ENCODE measurements around the gene TWSG1. TPM values are rescaled to one million over a fixed set of nuclear protein-coding genes. Genes with fewer than 3 reads are reported as not detected.
"Not testable (repeated sequence)": the region's sequence is repeated elsewhere in the genome, so short reads cannot be mapped to it uniquely, and the experiment has no call there.

The TWSG1 gene
- total RNA-seq, 1 experiment from 2014 or later: 15.9 TPM

DNA sequence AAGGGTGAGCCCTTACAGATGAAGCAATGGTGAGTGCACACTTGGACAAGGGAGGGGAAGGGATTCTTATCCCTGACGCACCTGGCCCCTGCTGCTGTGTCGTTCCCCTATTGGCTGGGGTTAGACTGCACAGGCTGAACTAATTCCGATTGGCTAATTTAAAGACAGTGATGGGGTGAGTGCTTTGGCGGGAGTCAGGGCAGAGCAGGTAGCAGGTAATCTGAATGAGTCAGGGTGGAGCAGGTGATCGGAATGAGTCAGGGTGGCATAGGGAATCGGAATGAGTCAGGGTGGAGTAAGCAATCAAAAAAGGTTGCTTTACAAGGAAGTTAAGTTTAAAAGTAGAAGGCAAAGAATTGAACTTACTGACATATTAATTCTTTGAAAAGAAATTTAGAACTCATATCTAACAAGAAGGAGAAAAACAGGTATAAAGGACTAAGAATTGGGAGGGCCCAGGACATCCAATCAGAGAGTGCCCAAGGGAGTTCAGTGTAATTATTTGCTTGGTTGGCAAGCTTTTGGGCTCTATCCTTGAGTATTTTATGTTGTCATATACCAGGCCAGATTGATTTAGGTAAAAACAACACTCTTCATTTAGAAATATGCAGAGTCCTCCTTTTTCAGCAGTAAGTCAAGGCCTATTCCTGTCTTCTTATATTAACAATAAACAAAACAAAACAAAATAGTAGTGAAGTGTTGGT lies 88.4 kb downstream of the TWSG1 start:
- peak; percentile 78 for DNase-seq (ENCODE audit: low spot score)

DNA sequence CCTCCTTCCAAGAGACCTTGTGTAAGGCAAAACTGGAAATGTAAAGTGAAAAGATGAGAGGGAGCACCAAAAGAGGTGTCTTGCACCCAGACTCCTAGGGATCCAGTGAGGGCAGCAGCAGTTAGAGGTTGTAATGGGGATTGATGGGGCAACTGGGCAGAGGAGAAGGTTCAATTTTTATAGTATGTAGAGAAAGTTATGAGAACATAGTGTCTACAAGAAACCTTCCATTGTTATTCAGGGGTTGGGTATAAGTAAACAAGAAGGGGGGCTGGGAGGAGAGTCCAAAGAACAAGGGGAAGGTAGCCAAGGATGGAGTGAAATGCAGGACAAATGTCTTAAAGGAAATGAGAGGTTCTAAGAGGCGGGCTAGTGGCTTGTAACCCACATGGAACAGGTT lies 89.1 kb downstream of the TWSG1 start:
- DNase-seq (ENCODE audit: low spot score): not testable (repeated sequence)

DNA sequence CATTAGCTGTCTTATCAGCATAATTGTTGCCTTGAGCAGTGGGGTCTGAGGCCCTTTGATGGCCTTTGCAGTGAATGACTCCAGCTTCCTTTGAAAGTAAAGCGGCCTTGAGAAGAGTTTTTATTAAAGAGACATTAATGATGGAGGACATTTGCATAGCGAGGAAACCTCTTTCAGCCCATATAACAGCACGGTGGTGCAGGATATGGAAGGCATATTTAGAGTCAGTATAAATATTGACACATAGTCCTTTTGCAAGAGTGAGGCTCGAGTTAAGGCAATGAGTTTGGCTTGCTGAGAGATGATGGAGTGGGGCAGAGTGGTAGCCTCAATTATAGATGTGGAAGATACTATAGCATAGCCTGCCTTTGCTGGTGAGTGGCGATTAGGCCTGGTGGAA lies 89.7 kb downstream of the TWSG1 start:
- not testable (repeated sequence) for DNase-seq (ENCODE audit: low spot score)

DNA sequence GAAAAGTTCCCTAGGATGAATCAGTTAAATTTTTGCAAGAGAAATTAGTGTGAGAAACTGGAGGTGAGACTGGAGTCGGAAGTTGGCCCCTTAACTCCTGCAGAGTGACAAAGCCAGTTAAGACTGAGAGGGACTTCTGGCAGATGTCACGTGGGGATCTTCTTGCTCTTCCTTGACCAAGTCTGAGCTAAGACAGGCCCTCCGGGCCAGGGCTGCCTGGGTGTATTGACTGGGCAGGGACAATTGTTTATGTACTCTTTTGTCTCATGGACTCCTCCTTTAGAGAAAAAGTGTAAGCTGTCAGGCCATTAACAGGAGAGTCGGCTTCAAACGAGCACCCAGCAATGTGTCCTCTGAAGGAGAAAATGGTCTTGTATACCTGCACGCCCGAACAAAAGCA lies 92.2 kb downstream of the TWSG1 start:
- DNase-seq (ENCODE audit: low spot score): no peak

DNA sequence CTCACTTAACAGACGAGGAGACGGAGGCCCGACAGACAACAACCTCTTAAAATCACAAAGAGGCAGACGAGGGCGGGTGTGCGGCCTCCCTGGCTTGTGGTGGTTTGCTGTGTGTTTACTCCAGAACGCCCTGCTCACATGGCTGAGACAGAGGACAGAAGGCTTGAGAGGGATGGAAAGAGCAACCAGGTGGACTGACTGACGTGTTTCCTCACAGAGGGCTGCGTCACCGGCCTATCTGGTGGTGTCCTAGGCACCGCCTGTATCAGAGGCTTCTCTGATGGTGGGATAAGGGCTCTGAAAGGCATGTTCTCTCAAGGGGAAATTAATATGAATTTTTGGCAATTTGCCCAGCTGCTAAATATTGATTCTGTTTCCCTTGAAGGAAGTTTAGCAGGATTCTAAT lies 93.7 kb downstream of the TWSG1 start:
- peak; percentile 59 for DNase-seq (ENCODE audit: low spot score)

DNA sequence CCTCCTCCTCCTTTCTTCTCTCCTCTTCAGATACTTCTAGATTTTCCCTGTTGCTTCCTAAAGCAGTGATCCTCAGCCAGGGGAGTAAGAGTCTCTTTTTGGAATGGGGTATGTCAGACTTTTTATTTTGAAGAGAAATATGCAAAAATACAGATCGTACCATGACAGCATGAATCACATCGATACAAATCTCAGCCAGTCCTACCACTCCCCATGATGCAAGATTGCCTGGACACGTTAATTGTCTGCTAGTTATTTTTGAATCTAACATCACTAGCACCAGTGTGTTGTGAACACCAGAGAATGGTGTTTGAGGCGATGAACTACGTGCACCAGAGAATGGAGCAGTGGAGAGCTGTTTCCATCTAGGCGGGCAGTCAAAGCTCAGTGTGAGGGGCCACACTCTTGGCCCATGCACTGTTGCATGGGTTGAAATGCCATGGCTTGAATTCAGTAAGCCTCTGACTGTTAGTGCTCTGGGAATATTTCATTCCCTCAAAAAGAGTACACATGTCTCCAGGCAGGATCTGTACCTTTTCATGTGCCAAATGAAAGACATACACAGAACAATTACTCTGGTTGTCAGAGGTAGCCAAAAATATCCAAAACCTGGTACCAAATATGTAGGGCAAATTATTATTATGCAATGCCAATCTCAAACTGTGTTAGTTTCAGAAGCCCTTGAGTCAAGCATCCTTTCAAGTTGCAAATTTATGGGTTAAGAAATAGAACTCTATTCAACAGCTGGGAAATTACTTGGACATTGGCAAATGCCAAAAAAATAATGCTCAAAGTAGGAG lies 94.5 kb downstream of the TWSG1 start:
- DNase-seq (ENCODE audit: low spot score): no peak

DNA sequence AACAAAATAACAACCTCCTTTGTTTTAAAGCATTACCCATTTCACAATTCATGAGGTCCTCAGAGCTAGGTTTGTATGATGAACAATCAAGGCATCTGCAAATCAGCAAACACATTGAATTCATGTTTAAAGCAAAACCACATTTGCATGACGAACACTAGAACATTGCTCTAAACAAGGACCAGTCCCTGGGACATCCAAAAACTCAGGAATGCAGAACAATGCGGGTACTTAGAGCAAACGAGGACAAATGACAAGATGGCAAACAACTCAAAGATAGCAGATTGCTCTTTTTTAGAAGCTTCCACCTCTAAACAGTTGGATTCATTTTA lies 95.1 kb downstream of the TWSG1 start:
- DNase-seq (ENCODE audit: low spot score): no peak

DNA sequence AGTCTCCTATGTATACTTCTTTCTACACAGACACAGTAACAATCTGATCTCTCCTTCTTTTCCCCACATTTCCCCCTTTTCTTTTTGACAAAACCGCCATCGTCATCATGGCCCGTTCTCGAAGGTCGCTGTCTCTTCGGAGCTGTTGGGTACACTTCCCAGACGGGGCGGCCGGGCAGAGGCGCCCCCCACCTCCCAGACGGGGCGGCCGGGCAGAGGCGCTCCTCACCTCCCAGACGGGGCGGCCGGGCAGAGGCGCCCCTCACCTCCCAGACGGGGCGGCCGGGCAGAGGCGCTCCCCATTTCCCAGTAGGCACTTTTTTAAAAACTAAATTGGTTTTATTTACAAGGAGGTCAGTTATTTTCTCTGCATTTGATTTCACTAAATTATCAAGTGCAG lies 95.7 kb downstream of the TWSG1 start:
- DNase-seq (ENCODE audit: low spot score): not testable (repeated sequence)

DNA sequence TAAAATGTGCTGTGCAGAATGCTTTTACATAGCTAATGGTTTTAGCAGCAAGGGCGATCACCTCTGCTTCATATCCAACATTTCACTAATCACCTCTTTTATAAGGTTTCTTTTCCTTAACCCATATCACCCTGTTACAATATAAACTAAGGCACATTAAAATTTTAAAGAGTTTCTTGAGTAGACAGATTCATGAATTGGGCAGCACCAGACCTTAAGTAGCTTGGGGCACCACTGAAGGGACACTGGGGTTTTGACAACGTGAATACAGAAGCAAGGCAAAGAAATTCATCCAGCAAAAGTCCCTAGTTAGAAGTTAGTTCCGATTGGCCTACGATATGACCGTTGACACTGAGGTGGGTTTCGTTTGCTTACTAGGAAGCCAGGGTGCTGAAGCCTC lies 96.7 kb downstream of the TWSG1 start:
- DNase-seq (ENCODE audit: low spot score): no peak

DNA sequence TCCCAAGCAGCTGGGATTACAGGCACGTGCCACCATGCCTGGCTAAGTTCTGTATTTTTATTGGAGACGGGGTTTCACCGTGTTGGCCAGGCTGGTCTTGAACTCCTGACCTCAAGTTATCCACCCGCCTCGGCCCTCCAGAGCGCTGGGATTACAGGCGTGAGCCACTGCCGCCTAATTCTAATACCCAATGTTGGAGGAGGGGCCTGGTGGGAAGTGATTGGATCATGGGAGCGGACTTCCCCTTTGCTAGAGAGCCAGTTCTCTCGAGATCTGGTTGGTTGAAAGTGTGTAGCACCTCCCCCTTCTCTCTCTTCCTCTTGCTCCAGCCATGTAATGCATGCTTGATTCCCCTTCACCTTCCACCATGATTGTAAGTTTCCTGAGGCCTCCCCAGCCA lies 98.5 kb downstream of the TWSG1 start:
- DNase-seq (ENCODE audit: low spot score): not testable (repeated sequence)

DNA sequence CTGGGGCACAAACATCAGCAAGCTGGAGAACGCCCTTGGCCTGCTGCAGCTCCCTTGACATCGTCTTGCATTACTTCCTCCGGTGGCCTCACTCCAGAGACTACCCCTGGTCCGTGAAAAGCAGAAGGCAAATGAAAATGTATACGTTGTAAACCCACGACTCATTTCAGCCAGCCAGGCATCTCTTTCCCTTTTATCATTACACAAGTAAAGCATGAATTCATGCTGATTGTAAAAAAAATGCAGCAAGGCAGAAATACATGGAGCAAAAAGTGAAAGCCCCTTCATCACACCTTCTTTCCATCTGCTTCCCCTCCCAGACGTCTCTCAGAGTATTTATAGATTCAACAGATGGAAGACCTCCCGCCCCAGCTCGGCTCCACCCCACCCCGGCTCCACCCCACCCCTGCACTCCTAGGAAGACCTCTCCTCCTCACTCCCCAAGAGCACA lies 99.1 kb downstream of the TWSG1 start:
- no peak for DNase-seq (ENCODE audit: low spot score)

DNA sequence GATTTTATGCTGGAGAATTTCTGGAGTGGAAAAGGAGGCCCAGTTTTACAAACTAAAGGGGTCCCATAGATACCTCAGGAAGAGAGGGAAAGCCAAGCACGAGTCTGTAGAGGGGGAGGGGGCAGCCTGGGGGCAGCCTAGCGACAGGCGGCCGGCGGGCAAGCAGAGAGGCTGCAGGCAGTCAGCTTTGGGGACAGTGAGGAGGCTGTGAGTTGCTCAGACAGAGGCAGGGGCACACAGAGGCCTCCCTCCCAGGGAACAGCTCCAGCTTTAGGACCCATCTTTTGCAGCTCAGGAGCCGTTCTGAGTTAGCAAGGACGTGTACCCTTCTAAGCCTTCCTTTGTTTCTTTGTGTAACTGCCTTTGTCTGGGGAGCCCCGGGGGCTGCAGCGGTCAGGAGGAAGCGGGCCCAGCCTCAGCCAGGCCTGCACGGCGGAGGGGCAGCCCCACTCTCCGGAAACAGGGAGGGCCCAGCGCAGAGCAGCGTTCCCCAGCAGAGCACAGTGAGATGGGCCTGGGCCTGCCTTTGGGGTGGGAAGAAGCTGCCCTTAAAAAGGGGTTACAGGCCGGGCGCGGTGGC lies 99.6 kb downstream of the TWSG1 start:
- no peak for DNase-seq (ENCODE audit: low spot score)

DNA sequence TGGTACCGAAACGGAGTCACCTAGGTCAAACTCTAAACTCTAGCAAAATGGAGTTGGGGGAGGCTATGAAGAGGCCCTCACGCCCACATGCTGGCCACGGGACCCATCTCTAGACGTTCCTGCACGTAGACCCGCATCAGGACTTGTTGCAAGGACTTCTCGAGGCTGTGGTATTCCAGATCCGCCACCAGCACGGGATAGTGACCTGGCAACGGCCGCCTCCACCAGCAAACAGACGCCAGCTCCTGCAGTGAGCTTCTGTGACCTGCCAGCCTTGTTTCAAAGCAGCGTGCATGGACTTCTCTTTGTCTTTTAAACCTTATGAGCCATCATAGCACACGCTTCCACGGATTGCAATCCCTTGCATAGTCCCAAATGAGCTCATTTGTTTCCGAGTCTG lies 100.5 kb downstream of the TWSG1 start:
- no peak for DNase-seq (ENCODE audit: low spot score)

DNA sequence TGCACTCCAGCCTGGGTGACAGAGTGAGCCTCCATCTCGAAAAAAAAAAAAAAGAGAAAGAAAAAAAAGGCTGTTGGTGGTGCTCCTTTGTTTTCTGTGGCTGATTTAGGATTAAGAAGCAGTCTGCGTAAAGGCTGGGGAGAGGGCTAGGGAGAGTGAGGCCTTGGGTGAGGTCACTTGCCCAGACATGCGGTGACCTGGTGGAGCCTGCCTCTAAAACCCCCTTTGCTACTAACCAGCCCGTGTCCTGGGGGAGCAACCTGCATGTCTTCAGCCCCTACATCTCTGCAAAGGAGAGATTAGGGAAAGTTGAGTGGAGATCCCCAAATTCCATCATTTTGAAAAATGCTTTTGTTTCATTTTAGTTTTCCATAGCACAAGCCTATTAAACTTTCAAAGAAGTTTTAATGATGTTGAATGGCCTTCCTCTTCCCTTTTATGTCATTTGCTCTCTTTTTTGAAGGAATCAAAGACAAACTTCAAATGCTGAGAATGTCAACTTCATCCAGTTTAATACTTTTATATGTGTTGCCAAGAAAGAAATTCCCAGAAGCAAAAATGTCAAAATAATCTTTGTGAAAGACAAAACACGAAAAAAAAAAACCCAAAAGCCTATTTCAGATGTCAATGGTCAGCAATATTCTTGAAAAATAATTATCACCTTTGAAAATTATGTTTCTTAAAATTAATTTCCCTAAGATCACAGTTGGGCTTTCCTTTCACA lies 101.8 kb downstream of the TWSG1 start:
- DNase-seq (ENCODE audit: low spot score): no peak

DNA sequence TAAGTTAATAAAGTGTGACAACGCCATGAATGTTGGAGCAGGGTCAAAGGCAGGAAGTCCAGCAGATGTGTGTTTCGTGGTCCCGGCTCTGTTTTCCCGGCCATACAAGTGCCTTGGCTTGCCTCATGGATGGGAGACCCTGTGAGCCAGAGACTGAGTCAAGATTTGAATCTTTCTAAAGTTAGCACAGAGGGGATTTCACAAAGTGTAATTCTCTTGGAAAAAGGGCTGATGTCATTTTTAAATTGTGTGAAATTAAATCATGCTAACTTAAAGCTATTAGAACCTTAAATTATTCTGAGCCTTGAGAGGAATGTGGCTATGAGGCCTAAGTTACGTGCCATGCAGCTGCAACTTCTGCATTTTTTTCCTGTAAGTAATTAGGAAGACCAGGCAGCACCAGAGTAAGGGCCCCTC lies 102.5 kb downstream of the TWSG1 start:
- no peak for DNase-seq (ENCODE audit: low spot score)

DNA sequence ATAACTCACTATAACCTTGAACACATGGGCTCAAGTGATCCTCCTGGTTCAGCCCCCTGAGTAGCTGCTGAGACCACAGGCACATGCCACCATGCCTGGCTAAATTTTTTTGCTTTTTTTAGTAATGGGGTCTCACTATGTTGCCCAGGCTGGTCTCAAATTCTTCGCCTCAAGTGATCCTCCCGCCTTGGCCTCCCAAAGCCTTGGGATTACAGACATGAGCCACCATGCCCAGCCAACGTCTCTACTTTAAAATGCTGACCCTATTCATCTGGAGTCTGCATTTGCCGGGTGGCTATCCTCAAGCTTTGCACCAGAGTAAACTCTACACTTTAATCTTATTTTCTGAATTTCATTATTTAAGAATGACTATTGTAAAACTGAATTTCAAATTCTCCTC lies 103.1 kb downstream of the TWSG1 start:
- no peak for DNase-seq (ENCODE audit: low spot score)

DNA sequence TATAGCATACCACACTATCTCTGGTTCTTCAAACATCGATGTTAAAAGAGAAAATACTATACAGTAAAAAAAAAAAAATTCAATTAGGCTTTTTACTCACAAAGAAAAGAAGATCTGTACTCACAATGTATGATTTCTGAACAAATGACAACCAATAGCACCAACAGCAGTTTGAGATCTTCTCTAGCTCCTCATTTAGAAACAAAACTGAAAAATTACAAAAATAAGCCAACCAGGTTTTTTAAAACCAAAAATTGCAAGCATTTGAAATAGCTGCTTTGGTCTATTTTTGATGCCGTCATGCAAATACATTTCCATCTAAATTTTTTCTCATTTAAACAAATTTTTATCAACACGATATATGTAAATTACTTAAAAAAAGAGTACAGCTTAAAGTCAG lies 106.5 kb downstream of the TWSG1 start:
- DNase-seq (ENCODE audit: low spot score): no peak

DNA sequence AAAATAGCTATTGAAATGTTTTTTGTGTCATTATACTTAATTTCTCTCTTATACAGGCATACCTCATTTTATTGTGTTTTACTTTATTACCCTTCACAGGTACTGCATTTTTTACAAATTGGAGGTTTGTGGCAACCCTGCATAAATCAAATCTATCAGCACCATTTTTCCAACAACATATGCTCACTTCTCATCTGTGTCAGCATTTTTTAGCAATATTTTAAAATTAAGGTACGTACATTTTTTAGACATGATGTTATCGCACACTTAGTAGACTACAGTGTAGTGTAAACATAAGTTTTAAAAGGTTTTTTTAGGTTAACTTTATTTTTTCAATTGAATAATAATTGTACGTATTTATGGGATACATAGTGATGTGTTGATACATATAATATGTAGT lies 110.0 kb downstream of the TWSG1 start:
- DNase-seq (ENCODE audit: low spot score): no peak

DNA sequence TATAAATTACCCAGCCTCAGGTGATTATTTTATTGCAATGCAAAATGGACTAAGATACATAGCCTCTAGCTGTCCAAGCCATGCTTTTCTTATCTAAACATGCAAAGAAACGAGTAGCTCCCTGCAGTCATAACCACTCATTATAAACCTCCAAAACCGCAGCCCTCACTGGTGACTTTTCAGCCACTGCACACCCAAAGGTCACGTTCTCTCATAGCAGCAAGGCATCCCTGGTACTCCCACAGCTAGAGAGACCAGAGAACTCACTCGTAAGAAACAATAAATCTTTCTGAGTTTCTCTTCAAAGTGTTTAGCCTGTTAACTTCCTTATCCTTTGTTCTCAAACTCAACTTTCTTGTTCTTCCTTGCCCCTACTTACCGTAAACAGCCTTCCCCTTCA lies 112.3 kb downstream of the TWSG1 start:
- DNase-seq (ENCODE audit: low spot score): no peak

DNA sequence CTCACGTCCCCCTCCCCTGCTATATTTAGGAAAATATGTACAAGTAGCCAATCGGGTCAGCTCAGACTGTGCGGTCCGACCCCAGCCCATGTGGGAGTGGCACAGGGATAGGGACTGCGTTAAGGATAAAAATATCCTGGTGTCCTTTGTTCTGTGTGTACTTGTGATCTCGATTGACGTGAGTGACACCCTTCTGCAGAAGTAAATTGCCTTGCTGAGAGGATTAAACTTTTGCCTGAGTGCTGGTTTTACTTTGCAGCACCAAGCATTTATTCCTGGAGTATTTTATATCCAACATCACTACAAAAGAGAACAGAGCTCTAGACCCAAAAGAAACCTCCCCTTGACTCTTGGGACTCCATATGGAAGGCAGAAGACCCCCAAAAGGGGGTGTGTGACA lies 112.8 kb downstream of the TWSG1 start:
- no peak for DNase-seq (ENCODE audit: low spot score)

DNA sequence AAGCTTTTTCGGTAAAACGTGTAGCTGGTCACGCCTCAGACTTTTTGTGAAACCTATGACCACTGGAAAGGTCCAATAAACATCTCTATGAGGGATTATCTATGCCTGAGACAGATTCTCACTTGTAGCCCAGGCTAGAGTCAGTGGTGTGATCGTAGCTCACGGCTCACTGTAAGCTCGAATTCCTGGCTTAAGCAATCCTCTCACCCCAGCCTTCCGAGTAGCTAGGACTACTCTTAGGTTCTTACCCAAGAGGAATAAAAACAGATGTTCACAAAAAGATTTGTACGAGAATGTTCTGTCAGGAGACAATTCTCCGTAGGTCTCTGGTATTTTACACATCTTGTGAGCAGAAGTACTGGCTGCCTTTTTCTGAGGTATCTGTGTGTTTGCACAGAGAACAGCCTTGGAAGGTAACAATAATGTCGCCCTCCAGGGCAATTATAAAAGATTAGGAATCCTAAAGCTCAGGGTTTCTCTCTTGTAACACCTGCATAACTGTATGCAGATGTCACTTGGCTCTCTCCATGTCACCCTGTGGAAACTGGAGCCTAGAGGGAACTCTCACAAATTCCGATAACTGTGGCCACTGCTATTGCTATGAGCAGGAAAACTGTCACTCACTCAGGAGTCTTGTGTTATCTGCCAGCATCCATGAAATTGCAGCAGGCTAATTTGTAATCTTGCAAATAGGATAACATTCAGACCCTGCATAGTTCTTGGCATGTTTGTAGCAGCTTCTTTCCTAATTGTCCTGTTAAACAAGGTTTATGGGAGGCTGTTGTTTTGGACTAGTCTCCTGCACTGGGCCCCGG lies 115.2 kb downstream of the TWSG1 start:
- DNase-seq (ENCODE audit: low spot score): no peak

Measured in HT-29 (cell line).